H1 (cell line): Measurements from ENCODE around the gene USP49.

ENCODE experiments used
- ATF3 ChIP-seq: IDR thresholded peaks from 2 replicates; pipeline ENCODE4 v1.6.1; 2011; ENCODE audit warnings: low read depth, mild to moderate bottlenecking, low read length; ENCODE audit not compliant: insufficient read depth
- CTCF ChIP-seq, 3 experiments: IDR thresholded peaks; 1 replicate in 2 of 3; 2 replicates in 1 of 3; pipeline versions ENCODE4 v1.5.1 to v1.6.1; 2011; ENCODE audit warnings: low read length in 3 of 3, mild to moderate bottlenecking in 3 of 3, inconsistent platforms in 2 of 3, low read depth in 1 of 3, moderate library complexity in 1 of 3; ENCODE audit not compliant: insufficient read depth in 1 of 3; ENCODE audit errors: control extremely low read depth in 1 of 3
- GABPA ChIP-seq: IDR thresholded peaks from 2 replicates; pipeline ENCODE4 v1.6.1; 2011; ENCODE audit warnings: mild to moderate bottlenecking, low read length, moderate library complexity, borderline replicate concordance; ENCODE audit not compliant: insufficient read depth
- KDM4A ChIP-seq: IDR thresholded peaks from one replicate; pipeline ENCODE4 v1.7.1; 2012; ENCODE audit warnings: low read depth, mild to moderate bottlenecking, moderate library complexity, low read length, inconsistent platforms; ENCODE audit not compliant: severe bottlenecking
- PHF8 ChIP-seq: fragments of 200-600 bp; sonication (generic); conservative IDR thresholded peaks from 2 replicates; pipeline ENCODE4 v1.7.1; 2012; ENCODE audit warnings: low read depth, mild to moderate bottlenecking, inconsistent platforms, low read length, moderate library complexity
- POLR2A ChIP-seq, 2 experiments: IDR thresholded peaks; 1 replicate in 1 of 2; 2 replicates in 1 of 2; pipeline ENCODE4 v1.6.1; 2011; ENCODE audit warnings: low read depth in 2 of 2, low read length in 2 of 2, mild to moderate bottlenecking in 2 of 2; ENCODE audit errors: control extremely low read depth in 1 of 2

- TF ChIP-seq GABPA (no peak), ATF3 (no peak), KDM4A (peak; percentile 59), PHF8 (no peak), CTCF (IDR thresholded peaks at IDR 0.05; ENCODE audit: control extremely low read depth in 1 of 3, insufficient read depth in 1 of 3, low read depth in 1 of 3, low read length in 3 of 3) (no peak), POLR2A (IDR thresholded peaks at IDR 0.05; ENCODE audit: control extremely low read depth in 1 of 2, low read depth in 2 of 2, low read length in 2 of 2) (no peak)
Measured at GRCh38 chr6:41785689-41786450, 109.3 kb downstream of the USP49 start.
